ENCODE measurements around the gene UBE2D2.

The UBE2D2 gene

GRCh38 chr5:139571966-139572365 is 10.8 kb downstream of the UBE2D2 start:
- ChIA-PET CTCF (interaction anchor here (0.6 to 1.8 kb wide), 6 partner anchors 8 to 1005 kb away, joined by 3 to 6 read pairs (median 3); no protein-coding TSS in a partner anchor), POLR2A (interaction anchor here (0.6 to 0.8 kb wide), 3 partner anchors 10 to 1911 kb away, joined by 3 to 4 read pairs (median 3); no protein-coding TSS in a partner anchor)
- Histone ChIP-seq H3K4me3 (ENCODE audit: control insufficient read depth in 1 of 7, extremely low read depth in 1 of 7, insufficient read depth in 4 of 7, low read depth in 2 of 7, low read length in 6 of 7) (no peak overlapping the region), H3K27me3 (replicated peaks in 2 of 5; ENCODE audit: control insufficient read depth in 4 of 5, insufficient read depth in 5 of 5, low read length in 4 of 5) (no peaks in the 10 kb centered on the region), H3K27ac (ENCODE audit: insufficient read depth in 1 of 2, low read depth in 1 of 2, low read length in 2 of 2, poor library complexity in 1 of 2, severe bottlenecking in 2 of 2) (peak overlapping the region in 1 of 2 experiments; percentile 3), H3K36me3 (ENCODE audit: control insufficient read depth in 4 of 4, insufficient read depth in 4 of 4, low read length in 3 of 4) (peaks cover 0 to 19% (median 8%) of the 10 kb centered on the region in 4 experiments), H3K9me3 (ENCODE audit: control extremely low read depth in 1 of 5, control insufficient read depth in 4 of 5, insufficient read depth in 2 of 5, low read depth in 1 of 5, low read length in 4 of 5) (no peaks in the 10 kb centered on the region), H3K4me1 (ENCODE audit: control extremely low read depth in 1 of 4, control insufficient read depth in 4 of 4, insufficient read depth in 4 of 4, low read length in 3 of 4) (peaks cover 0 to 7% (median 4%) of the 10 kb centered on the region in 4 experiments)
- WGBS (ENCODE audit: insufficient coverage): no CpG with 5 or more reads among the region's 1 CpG
- no peak for DNase-seq

GRCh38 chr5:139574641-139575312 is 13.6 kb downstream of the UBE2D2 start:
- Histone ChIP-seq H3K9me3 (ENCODE audit: control extremely low read depth in 1 of 5, control insufficient read depth in 4 of 5, insufficient read depth in 2 of 5, low read depth in 1 of 5, low read length in 4 of 5) (no peaks in the 10 kb centered on the region), H3K27me3 (replicated peaks in 2 of 5; ENCODE audit: control insufficient read depth in 4 of 5, insufficient read depth in 5 of 5, low read length in 4 of 5) (no peaks in the 10 kb centered on the region), H3K27ac (ENCODE audit: insufficient read depth in 1 of 2, low read depth in 1 of 2, low read length in 2 of 2, poor library complexity in 1 of 2, severe bottlenecking in 2 of 2) (no peak overlapping the region), H3K4me3 (ENCODE audit: control insufficient read depth in 1 of 7, extremely low read depth in 1 of 7, insufficient read depth in 4 of 7, low read depth in 2 of 7, low read length in 6 of 7) (no peak overlapping the region), H3K36me3 (ENCODE audit: control insufficient read depth in 4 of 4, insufficient read depth in 4 of 4, low read length in 3 of 4) (peaks cover 3 to 16% (median 7%) of the 10 kb centered on the region in 4 experiments), H3K4me1 (ENCODE audit: control extremely low read depth in 1 of 4, control insufficient read depth in 4 of 4, insufficient read depth in 4 of 4, low read length in 3 of 4) (peaks cover 4 to 17% (median 10%) of the 10 kb centered on the region in 4 experiments)
- ChIA-PET CTCF (interaction anchor here (0.7 to 3.4 kb wide), 19 partner anchors 8 to 154 kb away, joined by 3 to 24 read pairs (median 5); no protein-coding TSS in a partner anchor), POLR2A (interaction anchor here (1.0 to 1.2 kb wide), 3 partner anchors 14 to 153 kb away, joined by 3 to 5 read pairs (median 3); partner anchors contain the start of gene UBE2D2)
- DNase-seq: peak; percentile 57 to 78 (median 75)
- 100% methylated on average over 2 of the region's 4 CpGs for WGBS (ENCODE audit: insufficient coverage)

GRCh38 chr5:139575313-139575646 is 14.1 kb downstream of the UBE2D2 start:
- H3K9me3 ChIP-seq (ENCODE audit: control extremely low read depth in 1 of 5, control insufficient read depth in 4 of 5, insufficient read depth in 2 of 5, low read depth in 1 of 5, low read length in 4 of 5): no peaks in the 10 kb centered on the region
- no peak overlapping the region for H3K27ac ChIP-seq (ENCODE audit: insufficient read depth in 1 of 2, low read depth in 1 of 2, low read length in 2 of 2, poor library complexity in 1 of 2, severe bottlenecking in 2 of 2)
- no CpG with 5 or more reads among the region's 2 CpGs for WGBS (ENCODE audit: insufficient coverage)
- no peak overlapping the region for H3K4me3 ChIP-seq (ENCODE audit: control insufficient read depth in 1 of 7, extremely low read depth in 1 of 7, insufficient read depth in 4 of 7, low read depth in 2 of 7, low read length in 6 of 7)
- CTCF ChIA-PET: interaction anchor here (0.8 to 3.4 kb wide), 17 partner anchors 8 to 155 kb away, joined by 3 to 24 read pairs (median 5); no protein-coding TSS in a partner anchor
- peaks cover 4 to 17% (median 10%) of the 10 kb centered on the region in 4 experiments for H3K4me1 ChIP-seq (ENCODE audit: control extremely low read depth in 1 of 4, control insufficient read depth in 4 of 4, insufficient read depth in 4 of 4, low read length in 3 of 4)
- H3K27me3 ChIP-seq (replicated peaks in 2 of 5; ENCODE audit: control insufficient read depth in 4 of 5, insufficient read depth in 5 of 5, low read length in 4 of 5): no peaks in the 10 kb centered on the region
- POLR2A ChIA-PET: interaction anchor here (1.0 to 1.2 kb wide), 3 partner anchors 14 to 153 kb away, joined by 3 to 5 read pairs (median 3); partner anchors contain the start of gene UBE2D2
- H3K36me3 ChIP-seq (ENCODE audit: control insufficient read depth in 4 of 4, insufficient read depth in 4 of 4, low read length in 3 of 4): peaks cover 3 to 11% (median 5%) of the 10 kb centered on the region in 4 experiments
- no peak for DNase-seq

GRCh38 chr5:139575751-139576150 is 14.6 kb downstream of the UBE2D2 start:
- CTCF ChIA-PET: interaction anchor here (1.1 to 3.4 kb wide), 11 partner anchors 9 to 155 kb away, joined by 3 to 24 read pairs (median 6); no protein-coding TSS in a partner anchor
- no peaks in the 10 kb centered on the region for H3K27me3 ChIP-seq (replicated peaks in 2 of 5; ENCODE audit: control insufficient read depth in 4 of 5, insufficient read depth in 5 of 5, low read length in 4 of 5)
- no peak for DNase-seq
- H3K9me3 ChIP-seq (ENCODE audit: control extremely low read depth in 1 of 5, control insufficient read depth in 4 of 5, insufficient read depth in 2 of 5, low read depth in 1 of 5, low read length in 4 of 5): no peaks in the 10 kb centered on the region
- no peak overlapping the region for H3K27ac ChIP-seq (ENCODE audit: insufficient read depth in 1 of 2, low read depth in 1 of 2, low read length in 2 of 2, poor library complexity in 1 of 2, severe bottlenecking in 2 of 2)
- peaks cover under 1 to 10% (median 4%) of the 10 kb centered on the region in 4 experiments for H3K36me3 ChIP-seq (ENCODE audit: control insufficient read depth in 4 of 4, insufficient read depth in 4 of 4, low read length in 3 of 4)
- peaks cover 4 to 17% (median 10%) of the 10 kb centered on the region in 4 experiments for H3K4me1 ChIP-seq (ENCODE audit: control extremely low read depth in 1 of 4, control insufficient read depth in 4 of 4, insufficient read depth in 4 of 4, low read length in 3 of 4)
- POLR2A ChIA-PET: interaction anchor here (1.2 kb wide), 1 partner anchor 154 kb away, joined by 3 read pairs; no protein-coding TSS in a partner anchor
- WGBS (ENCODE audit: insufficient coverage): 87% methylated on average over 2 of the region's 4 CpGs
- H3K4me3 ChIP-seq (ENCODE audit: control insufficient read depth in 1 of 7, extremely low read depth in 1 of 7, insufficient read depth in 4 of 7, low read depth in 2 of 7, low read length in 6 of 7): no peak overlapping the region

GRCh38 chr5:139577689-139578290 is 16.7 kb downstream of the UBE2D2 start:
- WGBS (ENCODE audit: insufficient coverage): 100% methylated on average over 3 of the region's 5 CpGs
- Histone ChIP-seq H3K27me3 (replicated peaks in 2 of 5; ENCODE audit: control insufficient read depth in 4 of 5, insufficient read depth in 5 of 5, low read length in 4 of 5) (no peaks in the 10 kb centered on the region), H3K27ac (ENCODE audit: insufficient read depth in 1 of 2, low read depth in 1 of 2, low read length in 2 of 2, poor library complexity in 1 of 2, severe bottlenecking in 2 of 2) (peak overlapping the region in 1 of 2 experiments; percentile 36), H3K9me3 (ENCODE audit: control extremely low read depth in 1 of 5, control insufficient read depth in 4 of 5, insufficient read depth in 2 of 5, low read depth in 1 of 5, low read length in 4 of 5) (no peaks in the 10 kb centered on the region), H3K4me3 (ENCODE audit: control insufficient read depth in 1 of 7, extremely low read depth in 1 of 7, insufficient read depth in 4 of 7, low read depth in 2 of 7, low read length in 6 of 7) (no peak overlapping the region), H3K36me3 (ENCODE audit: control insufficient read depth in 4 of 4, insufficient read depth in 4 of 4, low read length in 3 of 4) (peaks cover 0 to 10% (median 4%) of the 10 kb centered on the region in 4 experiments), H3K4me1 (ENCODE audit: control extremely low read depth in 1 of 4, control insufficient read depth in 4 of 4, insufficient read depth in 4 of 4, low read length in 3 of 4) (peaks cover 4 to 11% (median 7%) of the 10 kb centered on the region in 4 experiments)
- DNase-seq: no peak
- ChIA-PET POLR2A (interaction anchor here (0.5 to 0.7 kb wide), 2 partner anchors 12 to 210 kb away, joined by 6 to 7 read pairs; no protein-coding TSS in a partner anchor), CTCF (interaction anchor here (0.7 to 2.2 kb wide), 6 partner anchors 8 to 127 kb away, joined by 3 to 14 read pairs (median 6); no protein-coding TSS in a partner anchor)

GRCh38 chr5:139578325-139578724 is 17.2 kb downstream of the UBE2D2 start:
- Histone ChIP-seq H3K4me3 (ENCODE audit: control insufficient read depth in 1 of 7, extremely low read depth in 1 of 7, insufficient read depth in 4 of 7, low read depth in 2 of 7, low read length in 6 of 7) (no peak overlapping the region), H3K4me1 (ENCODE audit: control extremely low read depth in 1 of 4, control insufficient read depth in 4 of 4, insufficient read depth in 4 of 4, low read length in 3 of 4) (peaks cover 4 to 11% (median 7%) of the 10 kb centered on the region in 4 experiments)
- CTCF ChIA-PET: interaction anchor here (0.7 to 2.3 kb wide), 6 partner anchors 8 to 127 kb away, joined by 3 to 14 read pairs (median 8); no protein-coding TSS in a partner anchor

More at GRCh38 chr5:139578325-139578724, 17.2 kb downstream of the UBE2D2 start:
- Histone ChIP-seq H3K36me3 (ENCODE audit: control insufficient read depth in 4 of 4, insufficient read depth in 4 of 4, low read length in 3 of 4) (peaks cover 0 to 10% (median 4%) of the 10 kb centered on the region in 4 experiments), H3K27ac (ENCODE audit: insufficient read depth in 1 of 2, low read depth in 1 of 2, low read length in 2 of 2, poor library complexity in 1 of 2, severe bottlenecking in 2 of 2) (no peak overlapping the region), H3K27me3 (replicated peaks in 2 of 5; ENCODE audit: control insufficient read depth in 4 of 5, insufficient read depth in 5 of 5, low read length in 4 of 5) (no peaks in the 10 kb centered on the region), H3K9me3 (ENCODE audit: control extremely low read depth in 1 of 5, control insufficient read depth in 4 of 5, insufficient read depth in 2 of 5, low read depth in 1 of 5, low read length in 4 of 5) (no peaks in the 10 kb centered on the region)
- POLR2A ChIA-PET: interaction anchor here (0.6 to 0.7 kb wide), 2 partner anchors 12 to 137 kb away, joined by 3 to 6 read pairs; no protein-coding TSS in a partner anchor
- 100% methylated on average over 1 of the region's 2 CpGs for WGBS (ENCODE audit: insufficient coverage)
- no peak for DNase-seq

Data from common myeloid progenitor, CD34-positive (primary cell).